Suprapubic skin (tissue), 3 donors: ENCODE measurements around the gene RAB14.
"Not testable (repeated sequence)": the region's sequence is repeated elsewhere in the genome, so short reads cannot be mapped to it uniquely, and the experiment has no call there.

Experiments
- POLR2A ChIP-seq, 2 donors: fragments of 450-650 bp; IDR thresholded peaks; one replicate each; pipeline ENCODE4 v1.6.1; 2017; ENCODE audit warnings: antibody characterized with exemption in 2 of 2, mild to moderate bottlenecking in 2 of 2, moderate library complexity in 2 of 2
- TF ChIP-seq, protein P1 (sequence below), 2 donors: fragments of 200-600 bp in 1 of 2; fragments of 450-650 bp in 1 of 2; sonication (generic) in 1 of 2; IDR thresholded peaks; one replicate each; pipeline ENCODE4 v1.5.1; 2016 to 2019; ENCODE audit warnings: antibody characterized with exemption in 2 of 2, mild to moderate bottlenecking in 1 of 2, moderate library complexity in 1 of 2

- TF ChIP-seq, protein P1, sequence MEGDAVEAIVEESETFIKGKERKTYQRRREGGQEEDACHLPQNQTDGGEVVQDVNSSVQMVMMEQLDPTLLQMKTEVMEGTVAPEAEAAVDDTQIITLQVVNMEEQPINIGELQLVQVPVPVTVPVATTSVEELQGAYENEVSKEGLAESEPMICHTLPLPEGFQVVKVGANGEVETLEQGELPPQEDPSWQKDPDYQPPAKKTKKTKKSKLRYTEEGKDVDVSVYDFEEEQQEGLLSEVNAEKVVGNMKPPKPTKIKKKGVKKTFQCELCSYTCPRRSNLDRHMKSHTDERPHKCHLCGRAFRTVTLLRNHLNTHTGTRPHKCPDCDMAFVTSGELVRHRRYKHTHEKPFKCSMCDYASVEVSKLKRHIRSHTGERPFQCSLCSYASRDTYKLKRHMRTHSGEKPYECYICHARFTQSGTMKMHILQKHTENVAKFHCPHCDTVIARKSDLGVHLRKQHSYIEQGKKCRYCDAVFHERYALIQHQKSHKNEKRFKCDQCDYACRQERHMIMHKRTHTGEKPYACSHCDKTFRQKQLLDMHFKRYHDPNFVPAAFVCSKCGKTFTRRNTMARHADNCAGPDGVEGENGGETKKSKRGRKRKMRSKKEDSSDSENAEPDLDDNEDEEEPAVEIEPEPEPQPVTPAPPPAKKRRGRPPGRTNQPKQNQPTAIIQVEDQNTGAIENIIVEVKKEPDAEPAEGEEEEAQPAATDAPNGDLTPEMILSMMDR (IDR thresholded peaks at IDR 0.05) = not testable (repeated sequence)
- not testable (repeated sequence) for TF ChIP-seq POLR2A (IDR thresholded peaks at IDR 0.05)
These were observed 22.3 kb downstream of the RAB14 start for GRCh38 chr9:121179373-121179721.
